ENCODE data around the gene SLC5A10. TPM values are rescaled to one million over a fixed set of nuclear protein-coding genes. Genes with fewer than 3 reads are reported as not detected.
"Not testable (repeated sequence)": the region's sequence is repeated elsewhere in the genome, so short reads cannot be mapped to it uniquely, and the experiment has no call there.

Gene SLC5A10
- total RNA-seq, 1 experiment from 2014 or later: not detected

DNA sequence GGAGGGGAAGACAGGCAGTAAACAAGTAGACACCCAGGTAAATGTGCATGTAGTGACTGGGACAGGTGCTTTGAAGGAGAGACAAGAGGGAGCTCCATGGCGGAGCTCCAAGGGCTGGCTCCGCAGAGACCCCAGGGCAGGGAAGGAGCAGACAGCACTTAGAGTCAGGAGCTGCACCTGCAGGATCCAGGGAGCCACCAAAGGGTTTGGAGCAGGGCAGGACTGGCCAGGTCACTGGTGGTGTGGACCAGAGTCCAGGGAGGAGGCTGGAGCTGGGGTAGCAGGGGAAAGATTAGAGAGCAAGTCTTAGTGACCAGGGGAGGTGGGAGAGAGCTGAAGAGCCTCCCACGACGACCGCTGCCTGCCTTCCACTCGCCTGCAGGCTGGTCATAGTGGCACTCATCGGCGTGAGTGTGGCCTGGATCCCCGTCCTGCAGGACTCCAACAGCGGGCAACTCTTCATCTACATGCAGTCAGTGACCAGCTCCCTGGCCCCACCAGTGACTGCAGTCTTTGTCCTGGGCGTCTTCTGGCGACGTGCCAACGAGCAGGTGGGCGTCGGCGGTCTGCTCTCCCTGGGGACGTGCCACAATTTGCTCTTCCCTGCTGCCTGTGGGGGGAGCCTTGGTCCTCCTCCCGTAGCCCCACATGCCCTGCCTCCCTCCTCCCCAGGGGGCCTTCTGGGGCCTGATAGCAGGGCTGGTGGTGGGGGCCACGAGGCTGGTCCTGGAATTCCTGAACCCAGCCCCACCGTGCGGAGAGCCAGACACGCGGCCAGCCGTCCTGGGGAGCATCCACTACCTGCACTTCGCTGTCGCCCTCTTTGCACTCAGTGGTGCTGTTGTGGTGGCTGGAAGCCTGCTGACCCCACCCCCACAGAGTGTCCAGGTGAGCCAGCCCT, 67.3 kb downstream of the SLC5A10 start:
- CTCF ChIA-PET: no interaction called here
- no peak for TF ChIP-seq EZH2 (IDR thresholded peaks at IDR 0.05; ENCODE audit: borderline replicate concordance, low read depth, low read length, poor library complexity, severe bottlenecking)
- TF ChIP-seq, protein P1, sequence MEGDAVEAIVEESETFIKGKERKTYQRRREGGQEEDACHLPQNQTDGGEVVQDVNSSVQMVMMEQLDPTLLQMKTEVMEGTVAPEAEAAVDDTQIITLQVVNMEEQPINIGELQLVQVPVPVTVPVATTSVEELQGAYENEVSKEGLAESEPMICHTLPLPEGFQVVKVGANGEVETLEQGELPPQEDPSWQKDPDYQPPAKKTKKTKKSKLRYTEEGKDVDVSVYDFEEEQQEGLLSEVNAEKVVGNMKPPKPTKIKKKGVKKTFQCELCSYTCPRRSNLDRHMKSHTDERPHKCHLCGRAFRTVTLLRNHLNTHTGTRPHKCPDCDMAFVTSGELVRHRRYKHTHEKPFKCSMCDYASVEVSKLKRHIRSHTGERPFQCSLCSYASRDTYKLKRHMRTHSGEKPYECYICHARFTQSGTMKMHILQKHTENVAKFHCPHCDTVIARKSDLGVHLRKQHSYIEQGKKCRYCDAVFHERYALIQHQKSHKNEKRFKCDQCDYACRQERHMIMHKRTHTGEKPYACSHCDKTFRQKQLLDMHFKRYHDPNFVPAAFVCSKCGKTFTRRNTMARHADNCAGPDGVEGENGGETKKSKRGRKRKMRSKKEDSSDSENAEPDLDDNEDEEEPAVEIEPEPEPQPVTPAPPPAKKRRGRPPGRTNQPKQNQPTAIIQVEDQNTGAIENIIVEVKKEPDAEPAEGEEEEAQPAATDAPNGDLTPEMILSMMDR (conservative IDR thresholded peaks at IDR 0.05; ENCODE audit: low read depth, low read length): no peak

DNA sequence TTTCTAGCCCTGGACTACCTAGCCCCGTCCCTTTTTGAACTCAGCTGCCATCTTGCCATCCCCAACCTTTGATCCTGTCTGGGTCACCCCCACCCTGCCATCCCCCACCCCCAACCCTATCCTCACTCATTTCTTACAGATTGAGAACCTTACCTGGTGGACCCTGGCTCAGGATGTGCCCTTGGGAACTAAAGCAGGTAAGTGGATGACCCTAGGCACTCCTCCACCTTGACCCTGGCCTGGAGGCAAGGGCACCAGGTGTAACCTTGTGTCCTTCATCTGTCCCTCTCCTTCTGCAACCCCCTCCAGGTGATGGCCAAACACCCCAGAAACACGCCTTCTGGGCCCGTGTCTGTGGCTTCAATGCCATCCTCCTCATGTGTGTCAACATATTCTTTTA, 68.1 kb downstream of the SLC5A10 start:
- intact Hi-C loops (cut with micrococcal nuclease; ENCODE audit: unreplicated experiment): no loop called here
- Histone ChIP-seq H3K36me3 (ENCODE audit: insufficient read depth, low read length, poor library complexity, severe bottlenecking) (no peaks in the 10 kb centered on the region), H3K4me1 (ENCODE audit: insufficient read depth, low read length, poor library complexity, severe bottlenecking) (no peaks in the 10 kb centered on the region), H3K27ac (ENCODE audit: low read depth, low read length, poor library complexity, severe bottlenecking) (no peak overlapping the region), H3K4me3 (ENCODE audit: low read depth, low read length, poor library complexity, severe bottlenecking) (no peak overlapping the region), H3K9me3 (ENCODE audit: low read depth, low read length, poor library complexity, severe bottlenecking) (no peaks in the 10 kb centered on the region), H3K27me3 (replicated peaks; ENCODE audit: insufficient read depth, low read depth, low read length, poor library complexity) (no peaks in the 10 kb centered on the region)
- no peak for TF ChIP-seq EZH2 (IDR thresholded peaks at IDR 0.05; ENCODE audit: borderline replicate concordance, low read depth, low read length, poor library complexity, severe bottlenecking)
- TF ChIP-seq, protein P1 (conservative IDR thresholded peaks at IDR 0.05; ENCODE audit: low read depth, low read length): no peak
- ChIA-PET CTCF (no interaction called here), POLR2A (ENCODE audit: low non-redundant PET) (no interaction called here)
- no peak for DNase-seq (ENCODE audit: low spot score)
- BruUV-seq (replicated peaks): no TSS peak

More for the DNA sequence above, 67.3 kb downstream of the SLC5A10 start:
- POLR2A ChIA-PET (ENCODE audit: low non-redundant PET): no interaction called here
- no peak overlapping the region for H3K27ac ChIP-seq (ENCODE audit: low read depth, low read length, poor library complexity, severe bottlenecking)
- peak; percentile 22 for DNase-seq (ENCODE audit: low spot score)
- no peak overlapping the region for H3K4me3 ChIP-seq (ENCODE audit: low read depth, low read length, poor library complexity, severe bottlenecking)
- BruUV-seq (replicated peaks): no TSS peak
- H3K9me3 ChIP-seq (ENCODE audit: low read depth, low read length, poor library complexity, severe bottlenecking): no peaks in the 10 kb centered on the region
- intact Hi-C loops (cut with micrococcal nuclease; ENCODE audit: unreplicated experiment): no loop called here
- H3K36me3 ChIP-seq (ENCODE audit: insufficient read depth, low read length, poor library complexity, severe bottlenecking): no peaks in the 10 kb centered on the region
- H3K27me3 ChIP-seq (replicated peaks; ENCODE audit: insufficient read depth, low read depth, low read length, poor library complexity): no peaks in the 10 kb centered on the region
- H3K4me1 ChIP-seq (ENCODE audit: insufficient read depth, low read length, poor library complexity, severe bottlenecking): no peaks in the 10 kb centered on the region

DNA sequence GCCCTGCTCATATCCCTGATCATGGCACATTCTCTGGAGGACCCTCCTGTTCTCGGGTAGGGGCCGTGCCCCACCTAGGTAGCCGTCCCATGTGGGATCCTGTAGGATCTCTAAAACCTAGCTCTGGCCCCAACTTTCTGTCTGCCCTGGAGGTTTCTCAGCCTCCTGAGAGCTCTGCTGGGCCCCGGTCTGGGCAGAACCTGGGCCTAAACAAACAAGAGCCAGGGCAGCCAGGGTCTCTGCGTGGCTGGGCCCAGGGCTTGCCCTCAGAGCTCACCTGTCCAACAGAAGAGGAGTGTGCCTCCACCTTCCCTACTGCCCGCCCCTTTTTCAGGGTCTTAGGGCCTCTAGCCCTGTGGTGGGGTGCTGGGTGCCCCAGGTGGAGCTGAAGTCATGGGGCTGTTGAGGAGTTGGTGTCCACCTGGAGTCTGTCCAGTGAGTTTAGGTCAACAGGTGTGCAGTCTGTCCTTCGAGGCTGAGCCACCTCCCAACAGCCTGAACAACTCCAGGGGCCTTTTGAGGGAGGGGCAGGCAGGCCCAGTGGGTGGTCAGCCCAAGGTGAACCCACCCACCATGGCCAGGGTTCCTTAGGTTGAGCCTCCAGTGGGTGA, 69.2 kb downstream of the SLC5A10 start:
- DNase-seq (ENCODE audit: low spot score); POLR2A ChIA-PET (ENCODE audit: low non-redundant PET); H3K36me3 ChIP-seq (ENCODE audit: insufficient read depth, low read length, poor library complexity, severe bottlenecking); intact Hi-C loops (cut with micrococcal nuclease; ENCODE audit: unreplicated experiment); H3K27me3 ChIP-seq (replicated peaks; ENCODE audit: insufficient read depth, low read depth, low read length, poor library complexity); H3K27ac ChIP-seq (ENCODE audit: low read depth, low read length, poor library complexity, severe bottlenecking); BruUV-seq (replicated peaks); H3K4me1 ChIP-seq (ENCODE audit: insufficient read depth, low read length, poor library complexity, severe bottlenecking); CTCF ChIA-PET; H3K9me3 ChIP-seq (ENCODE audit: low read depth, low read length, poor library complexity, severe bottlenecking); H3K4me3 ChIP-seq (ENCODE audit: low read depth, low read length, poor library complexity, severe bottlenecking): not testable (repeated sequence)

Measured in A673 (cell line).